Tibial artery (tissue), 4 donors: ENCODE results near the gene PTPRN2.

Source experiments
- DNase-seq, 2 donors: peaks; one replicate each; pipeline ENCODE4 v3.0.0-alpha.2; 2019
- H3K27ac ChIP-seq, 2 donors: fragments of 200-600 bp; sonication (generic) in 1 of 2; 1 replicate in 1 of 2; 2 replicates in 1 of 2; pipeline ENCODE4 v1.5.1; 2018 to 2019; ENCODE audit warnings: mild to moderate bottlenecking in 1 of 2
- H3K27me3 ChIP-seq, 2 donors: fragments of 200-600 bp; sonication (generic) in 1 of 2; one replicate each; pipeline versions ENCODE4 v1.5.1 to v1.6.0; 2016 to 2019
- H3K36me3 ChIP-seq, 3 donors: fragments of 200-600 bp; sonication (generic) in 2 of 3; one replicate each; pipeline ENCODE4 v1.5.1; 2016 to 2019; ENCODE audit warnings: mild to moderate bottlenecking in 2 of 3
- H3K4me1 ChIP-seq, 4 donors: fragments of 200-600 bp; sonication (generic) in 2 of 4; 1 replicate in 3 of 4; 2 replicates in 1 of 4; pipeline ENCODE4 v1.5.1; 2016 to 2019
- H3K4me3 ChIP-seq, 2 donors: fragments of 200-600 bp; sonication (generic) in 1 of 2; 1 replicate in 1 of 2; 2 replicates in 1 of 2; pipeline ENCODE4 v1.5.1; 2018 to 2019; ENCODE audit warnings: mild to moderate bottlenecking in 2 of 2
- H3K9me3 ChIP-seq, 3 donors: fragments of 200-600 bp; sonication (generic) in 1 of 3; one replicate each; pipeline ENCODE4 v1.5.1; 2016 to 2019
- intact Hi-C: fragments of 100-400 bp; cut with DNase I; formaldehyde crosslinking; loops from one replicate; pipeline ENCODE4 v1.15.0; 2023; ENCODE audit warnings: low total_unique reads
- TF ChIP-seq, protein P1 (sequence below), 2 experiments: fragments of 200-600 bp in 1 of 2; fragments of 450-650 bp in 1 of 2; IDR thresholded peaks; one replicate each; pipeline ENCODE4 v1.5.1; 2017 to 2019; ENCODE audit warnings: antibody characterized with exemption in 2 of 2, mild to moderate bottlenecking in 1 of 2, moderate library complexity in 1 of 2

Gene PTPRN2

DNA sequence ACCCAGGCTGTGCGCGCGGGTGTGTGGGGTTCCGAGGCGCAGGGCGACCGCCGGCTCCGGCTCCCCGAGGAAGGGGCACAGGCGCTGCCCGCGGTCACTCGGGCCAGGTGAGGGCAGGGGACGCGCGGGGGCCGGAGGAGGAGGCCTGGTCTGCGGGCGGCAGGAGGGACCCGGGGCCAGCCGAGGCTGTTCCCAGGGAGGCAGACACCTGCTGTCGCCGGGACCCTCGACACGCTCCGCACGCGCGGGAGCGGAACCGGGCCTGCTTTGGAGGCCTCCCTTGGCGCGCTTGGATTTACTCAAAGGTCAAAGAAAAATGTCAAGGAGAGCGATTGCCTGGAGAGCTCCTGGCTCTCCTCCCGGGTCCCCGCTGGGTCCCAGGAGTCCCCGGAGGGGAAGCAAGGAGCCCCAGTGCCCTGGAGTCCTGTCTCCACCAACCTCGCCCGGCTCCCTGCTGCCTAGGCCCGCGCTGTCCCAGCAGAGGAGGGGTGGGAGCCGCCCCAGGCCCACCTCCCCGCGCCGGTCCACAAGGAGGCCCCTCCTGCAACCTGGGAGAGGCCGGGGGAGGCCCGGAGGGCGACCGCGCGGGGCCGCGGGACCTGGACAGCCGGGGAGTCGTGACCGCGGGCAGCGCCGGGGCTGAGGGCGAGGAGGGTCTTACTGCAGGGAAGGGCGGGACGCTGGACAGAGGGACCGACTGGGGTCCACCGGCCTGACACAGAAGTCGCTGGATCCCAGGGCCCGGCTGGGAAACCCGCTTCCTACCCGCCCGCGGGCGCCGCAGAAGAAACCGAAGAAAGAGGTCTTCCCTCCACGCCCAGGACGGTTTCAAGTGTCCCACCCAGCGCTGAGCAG lies 902.0 kb downstream of the PTPRN2 start:
- TF ChIP-seq, protein P1, sequence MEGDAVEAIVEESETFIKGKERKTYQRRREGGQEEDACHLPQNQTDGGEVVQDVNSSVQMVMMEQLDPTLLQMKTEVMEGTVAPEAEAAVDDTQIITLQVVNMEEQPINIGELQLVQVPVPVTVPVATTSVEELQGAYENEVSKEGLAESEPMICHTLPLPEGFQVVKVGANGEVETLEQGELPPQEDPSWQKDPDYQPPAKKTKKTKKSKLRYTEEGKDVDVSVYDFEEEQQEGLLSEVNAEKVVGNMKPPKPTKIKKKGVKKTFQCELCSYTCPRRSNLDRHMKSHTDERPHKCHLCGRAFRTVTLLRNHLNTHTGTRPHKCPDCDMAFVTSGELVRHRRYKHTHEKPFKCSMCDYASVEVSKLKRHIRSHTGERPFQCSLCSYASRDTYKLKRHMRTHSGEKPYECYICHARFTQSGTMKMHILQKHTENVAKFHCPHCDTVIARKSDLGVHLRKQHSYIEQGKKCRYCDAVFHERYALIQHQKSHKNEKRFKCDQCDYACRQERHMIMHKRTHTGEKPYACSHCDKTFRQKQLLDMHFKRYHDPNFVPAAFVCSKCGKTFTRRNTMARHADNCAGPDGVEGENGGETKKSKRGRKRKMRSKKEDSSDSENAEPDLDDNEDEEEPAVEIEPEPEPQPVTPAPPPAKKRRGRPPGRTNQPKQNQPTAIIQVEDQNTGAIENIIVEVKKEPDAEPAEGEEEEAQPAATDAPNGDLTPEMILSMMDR (IDR thresholded peaks at IDR 0.05), result no peak
- peak in 1 of 2 donors; percentile 59 for DNase-seq
- H3K4me3 ChIP-seq, result no peak overlapping the region
- H3K27ac ChIP-seq, result no peak overlapping the region
- peaks cover 0 to 50% (median 38%) of the 10 kb centered on the region in 4 donors for H3K4me1 ChIP-seq
- no peaks in the 10 kb centered on the region for H3K36me3 ChIP-seq
- peaks cover 0 to 87% of the 10 kb centered on the region in 2 donors for H3K27me3 ChIP-seq
- intact Hi-C loops, result no loop called here
- no peaks in the 10 kb centered on the region for H3K9me3 ChIP-seq

DNA sequence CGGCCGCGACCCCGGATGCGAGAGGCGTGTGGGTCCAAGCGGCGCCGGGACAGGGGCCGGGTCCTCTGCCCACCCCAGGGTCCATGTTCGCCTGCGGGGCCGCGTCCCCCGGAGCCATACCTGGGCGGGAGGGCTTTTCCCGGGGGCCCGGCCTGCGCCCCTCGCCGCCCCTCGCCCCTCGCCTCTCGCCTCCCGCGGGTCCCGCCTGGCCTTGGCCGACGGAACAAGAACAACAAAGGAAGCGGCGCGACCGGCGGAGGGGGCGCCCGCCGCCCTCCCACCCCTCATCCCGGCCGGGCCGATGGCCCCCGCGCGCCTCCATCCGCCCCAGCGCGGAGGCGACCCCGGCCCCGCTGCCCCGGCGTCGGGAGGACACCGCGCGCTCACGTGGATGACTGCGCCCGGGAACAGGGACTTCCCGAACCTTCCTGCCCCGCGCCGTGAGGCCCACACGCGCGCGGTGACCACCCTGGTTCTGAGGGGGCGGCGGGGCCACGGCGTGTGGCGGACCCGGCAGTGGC lies 902.7 kb downstream of the PTPRN2 start:
- DNase-seq, result peak in 1 of 2 donors; percentile 50
- TF ChIP-seq, protein P1 (IDR thresholded peaks at IDR 0.05), result no peak
- intact Hi-C loops, result no loop called here
- peaks cover 0 to 43% (median 32%) of the 10 kb centered on the region in 4 donors for H3K4me1 ChIP-seq
- H3K36me3 ChIP-seq, result no peaks in the 10 kb centered on the region
- peaks cover 0 to 81% of the 10 kb centered on the region in 2 donors for H3K27me3 ChIP-seq
- no peak overlapping the region for H3K27ac ChIP-seq
- H3K4me3 ChIP-seq, result no peak overlapping the region
- no peaks in the 10 kb centered on the region for H3K9me3 ChIP-seq

DNA sequence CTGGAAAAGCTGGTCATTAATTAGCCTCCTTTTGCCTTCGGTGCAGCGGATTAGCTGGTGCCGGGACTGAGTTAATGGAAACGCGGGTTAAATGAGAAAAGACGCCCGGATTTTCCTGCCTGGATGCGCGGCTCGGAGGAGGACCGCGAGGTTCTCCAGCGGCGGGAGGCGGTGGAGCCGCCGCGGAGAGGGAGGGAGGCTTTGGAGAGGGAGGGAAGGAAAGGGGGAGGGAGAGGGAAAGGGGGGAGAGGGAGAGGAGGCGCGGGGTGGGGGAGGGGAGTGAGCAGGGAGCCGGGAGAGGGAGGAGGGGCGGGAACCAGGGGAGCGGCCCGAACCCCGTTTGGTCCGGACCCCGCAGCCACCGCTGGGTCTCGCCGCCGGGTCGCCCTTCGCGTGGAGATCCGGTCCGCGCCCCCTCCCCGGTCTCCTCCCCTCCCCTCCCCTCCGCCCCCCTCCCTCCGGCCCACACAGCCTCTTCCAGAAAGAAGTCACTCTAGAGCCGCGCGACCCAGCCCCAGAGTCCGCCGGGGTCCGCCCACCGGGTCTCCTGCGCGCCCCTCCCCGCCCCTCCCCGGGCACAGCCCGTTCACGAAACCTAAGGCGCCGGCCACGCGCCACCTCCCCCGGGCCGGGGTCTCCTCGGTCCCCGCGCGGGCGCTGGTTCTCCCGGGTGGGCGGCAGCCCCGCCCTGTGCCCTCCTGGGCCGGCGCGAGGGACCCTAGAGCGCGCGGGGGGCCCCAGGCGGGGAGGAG lies 903.3 kb downstream of the PTPRN2 start:
- peak overlapping the region in 1 of 2 donors; percentile 12 for H3K4me3 ChIP-seq
- H3K4me1 ChIP-seq, result peaks cover 0 to 37% (median 26%) of the 10 kb centered on the region in 4 donors
- TF ChIP-seq, protein P1 (IDR thresholded peaks at IDR 0.05), result no peak
- H3K27ac ChIP-seq, result no peak overlapping the region
- peaks cover 0 to 79% of the 10 kb centered on the region in 2 donors for H3K27me3 ChIP-seq
- DNase-seq, result peak in 1 of 2 donors; percentile 38
- no peaks in the 10 kb centered on the region for H3K9me3 ChIP-seq
- H3K36me3 ChIP-seq, result no peaks in the 10 kb centered on the region
- intact Hi-C loops, result no loop called here

DNA sequence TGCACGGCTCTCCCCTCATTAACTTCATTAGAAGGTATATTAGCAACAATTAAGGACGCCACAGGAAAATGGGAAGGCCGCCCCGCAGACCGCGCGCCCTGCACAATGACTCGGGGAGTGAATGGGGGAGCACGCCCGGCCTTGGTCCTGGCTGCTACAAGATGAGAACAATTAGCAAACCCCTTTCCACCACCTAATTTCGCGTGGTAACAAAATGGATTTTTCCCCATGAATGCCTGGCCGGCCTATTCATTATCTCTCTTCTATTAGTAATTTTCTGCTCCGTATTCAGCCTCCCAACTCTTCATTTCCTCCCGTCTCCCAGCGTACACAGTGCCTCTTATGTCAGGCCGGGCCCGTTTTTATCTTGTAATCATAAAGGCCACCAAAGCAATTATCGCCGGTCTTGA lies 903.9 kb downstream of the PTPRN2 start:
- TF ChIP-seq, protein P1 (IDR thresholded peaks at IDR 0.05), result no peak
- peaks cover 0 to 76% of the 10 kb centered on the region in 2 donors for H3K27me3 ChIP-seq
- peak in 1 of 2 donors; percentile 25 for DNase-seq
- H3K4me3 ChIP-seq, result peak overlapping the region in 1 of 2 donors; percentile 12
- intact Hi-C loops, result no loop called here
- no peaks in the 10 kb centered on the region for H3K36me3 ChIP-seq
- H3K27ac ChIP-seq, result no peak overlapping the region
- no peaks in the 10 kb centered on the region for H3K9me3 ChIP-seq
- peaks cover 0 to 31% (median 21%) of the 10 kb centered on the region in 4 donors for H3K4me1 ChIP-seq

DNA sequence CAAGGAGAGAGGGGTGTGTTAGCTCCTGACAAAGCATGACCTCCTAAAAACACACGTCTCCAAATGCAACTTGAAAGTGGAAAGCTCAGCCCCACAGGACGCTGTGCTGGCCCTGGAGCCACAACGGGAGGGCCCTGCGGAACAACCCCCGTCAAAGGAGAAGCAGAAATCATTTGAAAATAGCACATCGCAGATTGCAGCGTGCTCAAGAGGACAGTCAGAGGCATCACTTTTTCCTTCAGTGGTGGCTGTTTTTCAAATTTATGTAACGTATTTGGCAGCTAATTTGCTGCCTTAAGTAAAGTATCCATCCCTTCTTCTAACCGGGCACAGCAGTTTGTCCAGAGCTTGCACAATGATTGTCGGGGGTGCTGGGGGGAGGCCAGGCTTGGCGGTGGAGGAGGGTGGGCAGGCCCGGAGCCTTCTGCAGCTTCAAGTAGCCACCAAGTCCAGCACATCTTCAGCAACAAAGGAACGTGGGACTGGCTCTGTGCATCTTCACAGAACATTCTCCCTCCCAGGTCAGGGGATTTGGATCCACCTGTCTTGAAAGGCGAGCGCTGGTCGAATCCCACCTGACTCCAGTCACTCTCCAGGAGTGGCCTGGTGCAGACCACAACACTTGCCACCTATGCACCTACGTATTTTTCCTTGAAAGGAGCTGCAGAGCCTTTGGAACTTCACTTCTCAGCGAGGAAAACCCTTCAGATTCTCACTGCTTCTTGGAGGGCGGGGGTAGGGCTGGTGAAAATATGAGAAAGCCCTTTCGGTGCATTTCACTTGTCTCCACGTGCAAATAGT lies 904.5 kb downstream of the PTPRN2 start:
- Histone ChIP-seq H3K27me3 (peaks cover 0 to 76% of the 10 kb centered on the region in 2 donors), H3K4me3 (no peak overlapping the region), H3K4me1 (peaks cover 0 to 26% (median 18%) of the 10 kb centered on the region in 4 donors), H3K9me3 (no peaks in the 10 kb centered on the region), H3K36me3 (no peaks in the 10 kb centered on the region), H3K27ac (no peak overlapping the region)
- DNase-seq, result peak in 1 of 2 donors; percentile 20
- TF ChIP-seq, protein P1 (IDR thresholded peaks at IDR 0.05), result no peak
- intact Hi-C loops, result no loop called here
